IPS-18c (cell line): ENCODE data around the gene PTPRN2.

Experiments
- H3K4me3 ChIP-seq: 2 replicates; pipeline ENCODE4 v1.7.0; 2013; ENCODE audit warnings: low read depth, mild to moderate bottlenecking, low read length, moderate library complexity; ENCODE audit not compliant: insufficient read depth
- H3K9me3 ChIP-seq: one replicate; pipeline ENCODE4 v1.6.1; 2013; ENCODE audit warnings: mild to moderate bottlenecking, low read length, moderate library complexity; ENCODE audit not compliant: control insufficient read depth, insufficient read depth

The PTPRN2 gene

DNA sequence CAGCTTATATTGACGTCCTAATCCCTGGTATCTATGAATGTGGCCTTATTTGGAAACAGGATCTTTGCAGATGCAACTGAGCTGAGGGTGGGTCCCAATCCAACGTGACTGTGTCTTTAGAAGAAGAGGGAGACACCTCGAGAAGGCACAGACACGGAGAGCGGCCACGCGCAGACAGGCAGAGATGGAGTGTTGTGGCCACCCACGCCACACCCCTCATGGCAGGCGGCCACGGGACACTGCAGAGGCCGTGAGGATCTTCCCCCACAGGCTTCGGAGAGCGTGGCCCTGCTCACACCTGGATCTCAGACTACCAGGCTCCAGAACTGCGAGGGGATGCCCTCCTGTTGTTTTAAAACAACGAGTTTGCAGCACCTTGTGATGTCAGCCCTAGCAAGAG, 1005.9 kb downstream of the PTPRN2 start:
- Histone ChIP-seq H3K4me3 (no peak overlapping the region), H3K9me3 (peaks cover 20% of the 10 kb centered on the region)

DNA sequence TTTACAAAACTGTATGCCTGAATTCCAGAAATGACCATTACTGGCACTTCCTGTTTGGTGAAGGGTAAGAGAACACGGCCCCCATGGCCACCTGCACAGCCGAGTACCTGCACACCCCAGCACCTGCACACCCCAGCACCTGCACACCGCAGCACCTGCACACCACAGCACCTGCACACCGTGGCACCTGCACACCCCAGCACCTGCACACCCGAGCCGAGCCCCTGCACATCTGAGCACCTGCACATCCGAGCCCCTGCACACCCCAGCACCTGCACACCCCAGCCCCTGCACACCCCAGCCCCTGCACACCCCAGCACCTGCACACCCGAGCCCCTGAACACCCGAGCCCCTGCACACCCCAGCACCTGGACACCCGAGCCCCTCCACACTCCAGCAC, 1007.3 kb downstream of the PTPRN2 start:
- Histone ChIP-seq H3K9me3 (peaks cover 22% of the 10 kb centered on the region), H3K4me3 (no peak overlapping the region)

DNA sequence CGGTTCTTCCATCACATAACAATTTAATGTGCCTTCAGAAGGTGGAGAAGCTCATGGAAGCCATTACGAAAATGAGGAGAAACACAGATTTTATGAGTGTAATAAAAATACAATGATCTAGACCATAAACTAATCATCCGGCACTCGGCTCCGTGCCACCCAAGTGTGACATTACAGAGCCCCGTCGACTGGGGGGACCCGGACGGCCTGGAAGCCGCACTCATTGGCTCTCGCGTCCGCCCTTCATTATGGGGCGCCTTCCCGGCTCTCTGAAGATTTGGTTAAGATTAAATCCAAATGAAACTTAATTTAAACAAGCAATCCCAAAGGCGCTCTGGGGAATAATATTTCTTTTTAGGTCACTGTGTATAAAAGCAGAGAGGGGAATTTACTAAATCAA, 1008.2 kb downstream of the PTPRN2 start:
- peaks cover 21% of the 10 kb centered on the region for H3K9me3 ChIP-seq

DNA sequence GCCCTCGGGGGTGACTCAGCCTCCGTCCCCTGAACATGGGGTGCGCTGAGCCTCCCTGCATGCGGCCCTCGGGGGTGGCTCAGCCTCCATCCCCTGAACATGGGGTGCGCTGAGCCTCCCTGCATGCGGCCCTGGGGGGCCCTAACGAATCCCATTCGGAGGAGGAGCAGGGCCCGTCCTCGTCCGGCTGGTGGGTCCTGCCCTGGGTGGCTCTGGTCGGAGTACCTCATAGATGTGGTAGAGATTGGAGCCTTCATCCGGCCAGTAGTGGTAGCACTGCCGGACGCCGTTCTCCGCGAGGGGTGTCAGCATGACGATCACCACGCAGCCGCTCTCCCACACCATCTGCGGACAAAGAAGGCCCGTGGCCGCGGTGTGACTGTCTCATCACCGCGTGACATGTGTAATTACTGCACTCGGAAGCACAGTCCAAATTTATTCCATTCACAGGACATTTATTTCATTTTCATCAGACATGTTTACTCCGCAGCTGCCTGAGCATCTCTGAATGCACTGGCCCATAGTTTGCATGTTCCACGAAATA, 1009.8 kb downstream of the PTPRN2 start:
- H3K4me3 ChIP-seq = no peak overlapping the region
- H3K9me3 ChIP-seq = peaks cover 26% of the 10 kb centered on the region

More for the DNA sequence above, 1008.2 kb downstream of the PTPRN2 start:
- no peak overlapping the region for H3K4me3 ChIP-seq

DNA sequence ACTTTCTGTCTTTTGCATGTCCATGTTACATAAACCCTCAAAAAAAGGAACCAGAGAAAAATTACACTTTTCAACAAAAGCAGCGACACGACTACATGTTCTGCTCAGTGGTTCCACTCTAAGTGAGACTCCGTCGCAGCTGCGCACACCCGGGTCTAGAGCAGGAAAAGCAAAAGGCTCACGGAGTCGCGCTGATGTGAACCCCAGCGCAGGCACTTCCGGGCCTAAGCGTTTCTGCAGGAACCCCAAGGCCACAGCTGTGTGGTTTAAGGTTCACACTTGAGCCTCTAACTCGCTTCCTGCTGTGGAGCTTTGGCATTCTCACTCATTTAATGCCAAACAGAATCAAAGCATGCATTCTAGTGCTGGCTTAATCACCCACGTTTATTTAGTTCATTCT, 1010.6 kb downstream of the PTPRN2 start:
- Histone ChIP-seq H3K9me3 (peaks cover 32% of the 10 kb centered on the region), H3K4me3 (no peak overlapping the region)

DNA sequence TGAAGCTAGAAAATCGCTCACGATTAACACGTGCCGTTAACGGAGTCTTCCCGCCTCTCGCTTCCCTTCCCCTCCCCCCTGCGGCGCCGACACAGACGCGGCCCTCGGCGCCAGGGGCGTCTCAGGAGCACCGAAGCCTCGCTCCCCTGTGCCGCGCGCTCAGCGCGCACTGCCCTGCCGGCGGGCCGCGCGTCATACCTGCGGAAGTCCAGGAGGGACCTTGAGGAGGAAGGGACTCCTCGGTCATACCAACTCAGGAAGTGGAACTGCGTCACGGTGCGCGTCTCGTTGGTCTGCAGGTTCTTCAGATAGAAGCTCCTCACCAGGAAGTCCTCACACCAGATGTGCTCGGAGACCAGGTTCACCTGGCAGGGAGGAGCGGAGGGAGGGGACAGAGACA, 1011.2 kb downstream of the PTPRN2 start:
- no peak overlapping the region; the same call in 1 of the 2 replicates for H3K4me3 ChIP-seq
- peaks cover 32% of the 10 kb centered on the region for H3K9me3 ChIP-seq

DNA sequence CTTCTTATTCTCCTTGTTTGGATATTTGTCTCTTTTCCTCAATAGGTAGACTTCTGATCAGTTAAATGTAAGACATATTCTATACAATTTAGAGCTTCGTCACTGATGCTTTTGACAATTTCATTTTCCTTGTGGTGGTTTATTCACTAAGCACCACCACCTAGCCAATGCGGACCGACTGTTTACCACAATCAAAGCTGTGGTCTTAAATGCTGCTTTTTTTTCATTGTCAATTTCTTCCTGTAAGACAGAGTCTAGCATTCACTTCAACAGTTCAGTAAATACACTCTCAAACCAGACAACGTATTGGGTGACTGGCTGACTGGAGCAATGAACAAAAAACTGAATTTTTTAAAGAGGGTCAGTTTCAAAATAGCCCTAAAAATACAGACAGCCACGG, 1011.8 kb downstream of the PTPRN2 start:
- Histone ChIP-seq H3K4me3 (no peak overlapping the region), H3K9me3 (peaks cover 28% of the 10 kb centered on the region)

DNA sequence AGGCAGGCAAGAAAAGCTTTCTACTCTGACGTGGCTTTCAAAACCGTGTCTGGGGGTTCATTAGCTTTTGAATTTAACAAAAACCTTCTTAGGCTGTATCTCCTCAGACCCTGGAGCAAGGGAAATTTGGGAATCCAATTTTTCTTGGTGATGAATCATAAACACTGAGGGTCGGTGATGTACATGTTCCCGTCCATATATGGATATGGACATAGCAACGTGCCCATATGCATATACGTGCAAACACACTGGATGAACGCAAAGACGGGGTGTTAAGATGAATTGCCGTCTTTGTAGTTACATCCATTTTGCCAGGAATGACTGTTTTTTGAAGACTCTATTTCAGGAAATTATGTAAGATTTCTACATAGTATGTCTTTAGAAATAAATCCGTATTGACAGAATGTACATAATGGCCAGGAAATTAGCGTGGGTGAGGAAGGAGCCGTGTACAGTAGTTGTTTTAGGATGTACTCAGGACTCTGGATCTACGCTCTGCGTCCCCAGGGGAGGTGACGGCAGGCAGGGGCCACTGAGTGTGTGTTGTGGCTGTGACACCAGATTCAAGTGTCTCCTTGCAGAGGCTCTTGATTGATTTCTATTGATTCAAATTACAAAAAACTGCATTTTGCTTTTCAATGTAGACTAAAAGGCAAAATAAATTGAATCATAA, 1012.6 kb downstream of the PTPRN2 start:
- H3K4me3 ChIP-seq = no peak overlapping the region
- H3K9me3 ChIP-seq = peaks cover 26% of the 10 kb centered on the region

DNA sequence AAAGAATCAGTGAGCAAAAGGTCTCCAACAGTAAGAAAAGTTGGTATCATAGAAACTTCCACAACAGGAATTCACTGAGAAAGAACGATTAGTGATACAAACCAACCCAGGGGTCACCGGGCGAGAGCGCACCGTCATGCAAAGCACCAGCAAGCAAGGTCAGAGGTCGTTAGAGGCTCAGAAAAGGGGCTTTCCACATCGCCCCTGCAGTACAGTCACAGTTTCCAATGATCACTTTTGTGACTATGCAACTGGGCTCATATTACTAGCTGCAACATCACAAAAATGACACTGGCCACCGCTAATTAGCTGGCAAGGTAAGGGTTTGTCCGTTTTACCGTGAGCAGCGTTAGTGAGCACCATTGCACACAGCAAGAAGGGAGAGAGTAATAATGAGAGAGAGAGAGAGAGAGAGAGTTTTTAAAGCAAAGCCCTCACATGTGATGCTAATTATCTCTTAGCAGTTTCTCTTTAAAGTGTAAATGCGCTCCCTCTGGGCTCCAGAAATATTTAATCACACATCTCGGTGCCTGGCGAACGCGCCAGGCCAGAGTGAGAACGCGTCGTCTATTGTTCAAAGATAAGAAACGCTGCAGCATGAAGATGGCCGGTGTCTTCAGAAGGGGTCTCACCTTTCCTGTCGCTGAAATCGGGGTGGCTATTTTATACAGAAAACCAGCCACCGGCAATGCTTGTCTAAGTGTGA, 1013.4 kb downstream of the PTPRN2 start:
- H3K9me3 ChIP-seq = peaks cover 26% of the 10 kb centered on the region

DNA sequence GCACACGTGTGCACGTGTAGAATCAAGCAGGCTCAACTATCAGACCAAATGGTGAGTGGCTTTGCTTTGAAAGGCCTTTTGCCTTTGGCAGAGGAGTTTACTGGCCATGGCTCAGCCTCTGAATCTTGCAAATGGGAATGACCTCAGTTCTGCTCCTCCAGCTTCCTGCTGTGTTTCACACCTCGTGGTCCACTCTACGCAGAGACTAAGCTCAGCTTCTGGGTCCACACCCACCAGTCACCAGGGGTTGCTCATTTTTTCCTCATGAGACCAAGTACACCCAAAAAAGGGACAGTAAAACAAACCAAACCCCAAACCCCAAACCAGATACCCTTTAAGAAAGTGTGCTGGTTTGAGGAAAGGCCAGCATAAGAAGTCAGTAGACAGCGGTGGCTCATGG, 1014.4 kb downstream of the PTPRN2 start:
- no peak overlapping the region; the same call in 1 of the 2 replicates for H3K4me3 ChIP-seq
- H3K9me3 ChIP-seq = peaks cover 29% of the 10 kb centered on the region

More for the DNA sequence above, 1013.4 kb downstream of the PTPRN2 start:
- H3K4me3 ChIP-seq = no peak overlapping the region

DNA sequence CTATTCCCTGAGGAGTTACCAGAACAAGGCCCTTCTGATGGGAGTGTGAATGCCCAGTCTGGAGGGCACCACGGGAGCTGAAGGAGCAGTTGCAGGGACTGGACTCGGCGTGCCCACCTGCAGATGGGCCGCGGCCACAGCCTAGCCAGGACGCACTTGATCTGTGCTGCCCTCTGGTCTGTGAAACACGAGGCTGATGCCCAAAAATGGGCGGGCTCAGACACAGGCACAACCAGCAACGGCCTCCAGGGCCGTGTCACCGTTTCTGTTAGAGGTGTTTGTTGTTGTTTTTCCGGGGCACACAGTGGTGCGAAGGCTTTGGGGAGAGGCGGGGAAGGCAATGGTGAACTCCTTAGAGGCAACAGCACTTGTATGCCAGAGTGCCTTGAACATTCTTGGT, 1015.0 kb downstream of the PTPRN2 start:
- peaks cover 29% of the 10 kb centered on the region for H3K9me3 ChIP-seq
- no peak overlapping the region for H3K4me3 ChIP-seq

DNA sequence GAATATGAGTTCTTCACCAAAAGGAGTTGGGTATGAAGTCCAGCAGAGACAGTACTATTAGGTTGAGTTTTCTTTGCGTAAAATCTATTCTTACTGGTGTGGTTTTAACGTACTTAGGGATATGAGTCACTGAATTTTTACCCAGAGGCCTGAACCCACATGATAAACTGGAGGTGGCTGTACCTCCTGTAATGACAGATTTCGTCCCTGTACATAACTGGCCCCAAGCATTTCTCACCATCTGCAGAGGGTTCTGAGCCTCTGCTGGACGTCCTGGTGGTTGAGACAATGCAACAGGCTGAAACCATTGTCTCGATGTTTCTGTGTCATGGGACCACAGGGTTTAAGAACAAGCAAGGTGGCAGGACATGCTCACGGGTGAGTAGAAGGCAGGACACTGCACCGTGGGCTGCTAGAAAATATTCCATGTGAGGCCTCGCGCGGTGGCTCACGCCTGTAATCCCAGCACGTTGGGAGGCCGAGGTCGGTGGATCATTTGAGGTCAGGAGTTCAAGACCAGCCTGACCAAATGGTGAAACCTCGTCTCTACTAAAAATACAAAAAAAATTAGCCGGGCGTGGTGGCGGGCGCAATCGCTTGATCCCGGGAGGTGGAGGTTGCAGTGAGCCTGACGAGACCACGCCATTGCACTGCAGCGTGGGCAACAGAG, 1017.0 kb downstream of the PTPRN2 start:
- no peak overlapping the region for H3K4me3 ChIP-seq
- peaks cover 26% of the 10 kb centered on the region for H3K9me3 ChIP-seq

DNA sequence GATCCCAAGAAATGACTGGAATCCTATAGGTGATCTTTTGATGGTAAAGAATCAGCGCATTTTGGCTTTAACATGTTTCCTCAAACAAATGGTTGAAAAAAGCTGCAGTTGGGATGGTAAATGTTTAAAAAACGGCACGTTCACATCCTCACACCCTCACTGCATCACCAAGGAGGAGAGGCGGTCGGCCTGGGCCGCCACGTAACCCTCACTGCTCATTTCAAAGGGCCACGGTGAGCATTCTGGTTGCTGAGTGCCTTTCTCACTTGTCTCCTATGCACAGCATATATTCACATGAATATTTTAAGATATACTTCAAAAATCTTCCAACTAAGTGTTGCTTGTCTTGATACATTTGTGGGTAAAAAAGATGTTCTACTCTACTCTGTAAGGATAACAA, 1017.7 kb downstream of the PTPRN2 start:
- Histone ChIP-seq H3K9me3 (peaks cover 28% of the 10 kb centered on the region), H3K4me3 (no peak overlapping the region)

DNA sequence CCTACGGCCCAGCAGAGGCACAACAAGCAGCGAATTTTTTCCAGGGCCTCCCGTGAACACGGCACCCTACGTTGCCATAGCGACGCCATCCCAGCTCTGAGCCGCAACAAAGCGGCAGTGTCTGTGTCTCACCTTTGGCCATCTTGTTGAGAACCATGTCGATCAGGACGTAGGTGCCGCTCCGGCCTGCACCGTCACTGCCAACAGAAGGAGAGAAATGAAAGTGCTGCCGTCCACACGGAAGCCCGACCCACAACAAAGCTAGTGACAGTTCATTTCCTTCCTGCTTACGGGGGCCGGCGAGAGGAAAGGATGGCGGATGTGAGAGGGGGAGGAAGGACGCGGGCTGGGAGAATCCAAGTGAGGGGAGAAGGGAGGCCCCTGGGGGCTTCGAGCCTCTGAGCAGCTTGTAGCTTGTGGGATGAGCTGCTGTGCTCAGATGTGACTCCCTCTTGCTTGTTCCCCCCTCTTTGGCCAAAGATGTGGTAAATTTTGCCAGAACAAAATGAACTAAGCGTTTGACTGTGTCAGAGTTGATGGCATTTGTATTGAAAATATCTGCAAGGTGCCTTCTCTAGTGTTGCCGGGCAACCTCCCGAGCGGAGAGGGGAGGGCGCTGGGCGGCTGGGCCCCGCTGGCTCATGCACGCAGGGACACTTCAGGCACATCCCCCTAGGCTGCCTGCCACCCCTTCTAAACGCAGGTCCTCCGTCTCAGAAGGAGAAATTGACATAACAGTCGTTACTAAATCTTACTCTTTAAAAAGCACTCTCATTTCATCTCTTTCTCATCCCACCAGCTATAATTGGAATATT, 1018.6 kb downstream of the PTPRN2 start:
- H3K9me3 ChIP-seq = peaks cover 29% of the 10 kb centered on the region
- H3K4me3 ChIP-seq = peak overlapping the region; percentile 15; the same call in 1 of the 2 replicates

DNA sequence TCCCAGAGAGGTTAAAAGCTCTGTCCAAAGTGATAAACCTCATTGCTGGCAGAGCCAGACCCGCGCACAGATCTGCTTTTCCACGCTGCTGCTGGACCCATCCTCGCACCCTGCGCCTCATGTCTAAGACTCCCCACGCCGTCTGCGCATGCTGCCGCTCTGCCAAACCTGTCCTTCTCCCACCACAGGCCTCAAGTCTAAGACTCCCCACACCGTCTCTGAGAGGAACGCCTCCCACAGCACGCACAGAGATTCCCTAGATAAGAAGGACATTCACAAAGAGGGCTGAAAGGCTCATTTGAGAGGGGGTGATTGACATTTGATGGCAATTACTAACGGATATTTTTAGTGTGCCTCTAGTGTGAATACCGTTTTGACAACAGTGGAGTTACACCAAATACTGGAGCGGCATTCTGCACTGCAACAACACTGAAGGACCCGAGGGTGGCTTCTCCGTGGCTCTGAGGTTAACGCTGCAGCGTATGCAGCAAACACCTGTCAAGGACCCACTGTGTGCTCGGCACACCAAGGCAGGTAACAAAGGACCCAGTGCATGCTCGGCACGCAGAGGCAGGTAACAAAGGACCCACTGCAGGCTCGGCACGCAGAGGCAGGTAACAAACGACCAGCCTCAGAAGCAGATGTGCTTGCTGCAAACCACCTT, 1019.4 kb downstream of the PTPRN2 start:
- peak overlapping the region; percentile 15; the same call in 1 of the 2 replicates for H3K4me3 ChIP-seq

DNA sequence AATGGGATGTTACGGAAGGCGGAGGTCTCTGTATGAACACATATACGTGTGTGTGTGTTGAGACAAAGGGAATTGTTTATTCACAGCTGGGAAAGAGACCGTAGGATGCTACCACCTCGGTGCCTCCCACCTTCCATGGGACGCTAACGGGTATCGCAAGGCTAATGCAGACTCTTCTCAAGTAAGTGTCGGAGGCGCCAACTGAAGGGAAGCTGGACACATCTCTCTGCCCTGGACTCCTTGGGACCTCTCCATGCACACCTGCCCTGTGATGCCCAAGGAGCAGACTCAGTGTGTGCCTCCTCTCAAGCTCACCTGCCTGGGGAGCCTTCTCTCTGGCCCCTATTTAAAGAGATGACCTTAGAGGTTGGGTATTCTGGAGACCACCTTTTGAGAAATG, 1020.0 kb downstream of the PTPRN2 start:
- no peak overlapping the region for H3K4me3 ChIP-seq
- peaks cover 28% of the 10 kb centered on the region for H3K9me3 ChIP-seq

More for the DNA sequence above, 1019.4 kb downstream of the PTPRN2 start:
- peaks cover 29% of the 10 kb centered on the region for H3K9me3 ChIP-seq

DNA sequence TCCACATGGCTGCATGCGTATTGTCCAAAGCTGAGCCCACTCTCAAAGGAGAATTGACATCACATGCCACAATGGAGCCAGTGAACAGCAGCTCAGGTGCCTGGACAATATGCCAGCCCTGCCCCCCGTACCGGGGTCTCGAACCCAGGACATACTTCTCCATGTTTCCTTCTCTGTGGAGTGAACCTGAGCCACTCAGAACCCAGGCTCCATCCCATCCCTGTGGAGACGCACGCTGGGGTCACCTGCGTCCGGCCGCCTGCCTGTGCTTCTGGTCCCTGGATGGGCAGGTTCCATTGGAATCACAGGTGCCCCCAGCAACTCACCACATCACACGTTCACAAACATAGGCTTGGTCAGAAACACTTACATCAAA, 1021.0 kb downstream of the PTPRN2 start:
- H3K4me3 ChIP-seq = no peak overlapping the region
- peaks cover 33% of the 10 kb centered on the region for H3K9me3 ChIP-seq
